GM12878 (cell line): ENCODE results near the gene SLC12A3. TPM values are rescaled to one million over a fixed set of nuclear protein-coding genes. Genes with fewer than 3 reads are reported as not detected.
A peak's percentile ranks its signal among the peaks of the same experiment; 100 is the strongest.

ENCODE experiments used
- CHD1 ChIP-seq: IDR thresholded peaks from 2 replicates; pipeline ENCODE4 v1.6.1; 2012; ENCODE audit warnings: low read depth, low read length, improper control_type of control experiment
- ESRRA ChIP-seq: IDR thresholded peaks from 2 replicates; pipeline ENCODE4 v1.6.1; 2012; ENCODE audit warnings: mild to moderate bottlenecking, low read length, improper control_type of control experiment
- FOXK2 ChIP-seq: fragments of 450-650 bp; IDR thresholded peaks from 2 replicates; pipeline ENCODE4 v1.6.1; 2017; ENCODE audit warnings: mild to moderate bottlenecking, moderate library complexity
- MXI1 ChIP-seq: fragments of 150-350 bp; IDR thresholded peaks from 2 replicates; pipeline ENCODE4 v1.6.1; 2011; ENCODE audit warnings: low read depth, mild to moderate bottlenecking, inconsistent platforms, low read length, improper control_type of control experiment
- MYC ChIP-seq: IDR thresholded peaks from 2 replicates; pipeline ENCODE4 v1.6.1; 2011; ENCODE audit warnings: mild to moderate bottlenecking, low read length, moderate library complexity, inconsistent platforms; ENCODE audit not compliant: insufficient read depth, insufficient replicate concordance, insufficient read length, severe bottlenecking
- NFIC ChIP-seq: IDR thresholded peaks from 2 replicates; pipeline ENCODE4 v1.6.1; 2012; ENCODE audit warnings: low read depth, mild to moderate bottlenecking, inconsistent platforms, low read length, moderate library complexity
- NR2F1 ChIP-seq: fragments of 450-650 bp; conservative IDR thresholded peaks from 2 replicates; pipeline ENCODE4 v1.6.1; 2017; ENCODE audit warnings: mild to moderate bottlenecking
- POLR2A ChIP-seq: IDR thresholded peaks from 2 replicates; pipeline ENCODE4 v1.6.1; 2011; ENCODE audit warnings: low read depth, mild to moderate bottlenecking, low read length
- POLR2AphosphoS2 ChIP-seq: IDR thresholded peaks from 2 replicates; pipeline ENCODE4 v1.6.1; 2011; ENCODE audit warnings: low read depth, mild to moderate bottlenecking, low read length, improper control_type of control experiment, moderate library complexity
- POU2F2 ChIP-seq: IDR thresholded peaks from 3 replicates; pipeline ENCODE4 v1.6.1; 2011; ENCODE audit warnings: low read depth, mild to moderate bottlenecking, low read length, borderline replicate concordance
- RAD51 ChIP-seq: fragments of 450-650 bp; IDR thresholded peaks from 2 replicates; pipeline ENCODE4 v1.6.1; 2016; ENCODE audit warnings: moderate library complexity, mild to moderate bottlenecking, inconsistent platforms
- RELA ChIP-seq: fragments of 450-650 bp; IDR thresholded peaks from 2 replicates; pipeline ENCODE4 v1.8.0; 2014; ENCODE audit warnings: borderline replicate concordance; ENCODE audit not compliant: partially characterized antibody
- SIN3A ChIP-seq: IDR thresholded peaks from 2 replicates; pipeline ENCODE4 v1.6.1; 2012; ENCODE audit warnings: low read depth, low read length, improper control_type of control experiment
- SMAD1 ChIP-seq: fragments of 450-650 bp; IDR thresholded peaks from 2 replicates; pipeline ENCODE4 v1.6.1; 2018; ENCODE audit warnings: mild to moderate bottlenecking, low read depth; ENCODE audit not compliant: partially characterized antibody
- SMARCA5 ChIP-seq: fragments of 450-650 bp; IDR thresholded peaks from 2 replicates; pipeline ENCODE4 v1.6.1; 2017; ENCODE audit warnings: mild to moderate bottlenecking
- SMC3 ChIP-seq: IDR thresholded peaks from 2 replicates; pipeline ENCODE4 v1.6.1; 2011; ENCODE audit warnings: low read length, improper control_type of control experiment, borderline replicate concordance
- SPI1 ChIP-seq: IDR thresholded peaks from 2 replicates; pipeline ENCODE4 v1.6.1; 2011; ENCODE audit warnings: low read depth, mild to moderate bottlenecking, low read length, moderate library complexity, borderline replicate concordance; ENCODE audit not compliant: insufficient read depth
- TAF1 ChIP-seq: IDR thresholded peaks from 2 replicates; pipeline ENCODE4 v1.6.1; 2011; ENCODE audit warnings: mild to moderate bottlenecking, low read depth, low read length, borderline replicate concordance
- ZBED1 ChIP-seq: IDR thresholded peaks from 2 replicates; pipeline ENCODE4 v1.6.1; 2016; ENCODE audit warnings: borderline replicate concordance
- polyA plus RNA-seq, 11 experiments: library from polyadenylated mRNA; depleted of rRNA in 4 of 11; unstranded in 6 of 11; stranded (reverse) in 5 of 11; fragments of >200 nt; fragmentation: Nextera tagmentation in 4 of 11; fragmentation: Illumina TruSeq in 1 of 11; extraction: Ambion mirVana in 4 of 11; extraction: Trizol in 1 of 11; gene quantifications; 1 replicate in 1 of 11; 2 replicates in 10 of 11; pipeline versions ENCODE4 v1.2.1 to v1.2.3, GENCODE V29; 2011 to 2016; ENCODE audit warnings: inconsistent platforms in 2 of 11, missing spikeins in 2 of 11, low read depth in 1 of 11
- total RNA-seq, 4 experiments: library from RNA; depleted of rRNA in 3 of 4; stranded (reverse); fragments of >200 nt in 3 of 4; fragmentation: Illumina TruSeq in 1 of 4; extraction: Trizol in 1 of 4; gene quantifications; 2 replicates each; pipeline versions ENCODE4 v1.2.1 to v1.2.3, GENCODE V29; 2013 to 2021
- TF ChIP-seq, protein P1 (sequence below): fragments of 450-650 bp; IDR thresholded peaks from 2 replicates; pipeline ENCODE4 v1.6.1; 2017; ENCODE audit warnings: low read depth, mild to moderate bottlenecking, moderate library complexity
- TF ChIP-seq, protein P2 (sequence below): IDR thresholded peaks from 2 replicates; pipeline ENCODE4 v1.6.1; 2012; ENCODE audit warnings: low read depth, low read length, improper control_type of control experiment
- TF ChIP-seq, protein P3 (sequence below): IDR thresholded peaks from 2 replicates; pipeline ENCODE4 v1.6.1; 2011; ENCODE audit warnings: borderline replicate concordance, low read depth, mild to moderate bottlenecking, moderate library complexity, low read length; ENCODE audit not compliant: insufficient read depth, poor library complexity, severe bottlenecking
- TF ChIP-seq, protein P4 (sequence below): fragments of 450-650 bp; IDR thresholded peaks from 2 replicates; pipeline ENCODE4 v1.6.1; 2017; ENCODE audit warnings: mild to moderate bottlenecking, moderate library complexity

SLC12A3 gene
- total and polyA plus RNA-seq, 10 of the 15 experiments (the other 5 are each of a cell fraction or from before 2014, with no cell fraction given): 0.05 to 6.3 (median 3.1) TPM

DNA sequence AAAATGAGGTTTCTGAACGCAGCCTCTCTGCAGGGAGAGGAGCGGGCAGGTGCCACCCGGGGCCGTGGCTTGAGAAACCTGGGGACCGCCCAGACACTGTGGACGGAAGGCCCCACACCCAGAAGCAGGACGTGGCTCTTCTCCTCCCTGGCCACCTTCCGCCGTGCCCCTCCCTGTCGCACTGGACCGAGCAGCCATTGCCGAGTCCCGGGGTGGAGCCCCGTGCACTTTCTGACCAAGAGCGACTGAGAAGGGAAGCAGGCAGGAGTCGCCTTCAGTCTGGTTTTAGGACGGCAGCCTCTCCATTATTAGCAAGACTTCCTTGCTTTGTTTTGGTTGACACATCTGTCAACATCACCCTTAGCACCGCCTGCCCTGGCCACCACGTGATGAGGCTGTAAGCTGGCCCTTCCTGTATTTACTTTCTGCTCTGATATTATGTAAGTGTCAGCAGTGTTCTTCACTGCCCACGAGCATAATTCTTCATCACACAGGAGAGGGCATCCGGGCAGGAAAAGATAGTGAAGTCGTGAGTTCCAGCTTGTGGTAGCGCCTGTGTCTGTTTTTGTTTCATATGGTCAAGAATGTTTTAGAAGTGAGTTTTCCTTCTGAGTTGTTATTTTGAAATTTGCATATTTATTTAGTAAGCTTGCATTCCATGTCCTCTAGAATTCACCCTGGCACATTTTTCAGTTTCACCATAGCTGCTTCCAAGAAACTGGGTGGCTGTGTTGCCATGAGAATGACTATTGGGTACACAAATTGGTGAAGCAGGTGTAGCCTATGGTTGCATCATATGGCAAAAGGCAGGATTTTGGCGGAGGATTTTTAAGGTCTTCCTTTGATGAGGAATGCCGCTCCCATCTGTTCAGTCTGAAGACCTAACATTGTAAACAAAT is 68.0 kb downstream of the SLC12A3 start (continued):
- TF ChIP-seq, protein P1, sequence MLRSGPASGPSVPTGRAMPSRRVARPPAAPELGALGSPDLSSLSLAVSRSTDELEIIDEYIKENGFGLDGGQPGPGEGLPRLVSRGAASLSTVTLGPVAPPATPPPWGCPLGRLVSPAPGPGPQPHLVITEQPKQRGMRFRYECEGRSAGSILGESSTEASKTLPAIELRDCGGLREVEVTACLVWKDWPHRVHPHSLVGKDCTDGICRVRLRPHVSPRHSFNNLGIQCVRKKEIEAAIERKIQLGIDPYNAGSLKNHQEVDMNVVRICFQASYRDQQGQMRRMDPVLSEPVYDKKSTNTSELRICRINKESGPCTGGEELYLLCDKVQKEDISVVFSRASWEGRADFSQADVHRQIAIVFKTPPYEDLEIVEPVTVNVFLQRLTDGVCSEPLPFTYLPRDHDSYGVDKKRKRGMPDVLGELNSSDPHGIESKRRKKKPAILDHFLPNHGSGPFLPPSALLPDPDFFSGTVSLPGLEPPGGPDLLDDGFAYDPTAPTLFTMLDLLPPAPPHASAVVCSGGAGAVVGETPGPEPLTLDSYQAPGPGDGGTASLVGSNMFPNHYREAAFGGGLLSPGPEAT: 0 out of 2 replicates have a peak, but pooled peaks have one; percentile 9
- TF ChIP-seq ZBED1 (peak; percentile 18; the same call in 1 of the 2 replicates), ESRRA (no peak), MYC (no peak), POLR2A (peak; percentile 31), RELA (no peak), SPI1 (0 out of 2 replicates have a peak, but pooled peaks have one; percentile 9), CHD1 (peak; percentile 56; the same call in 1 of the 2 replicates), POU2F2 (peak; percentile 13; the same call in 1 of the 3 replicates), FOXK2 (peak; percentile 82), RAD51 (peak; percentile 94), SMARCA5 (no peak), SIN3A (peak; percentile 95), TAF1 (peak; percentile 29; the same call in 1 of the 2 replicates), MXI1 (peak; percentile 84), NR2F1 (no peak), NFIC (peak; percentile 7; the same call in 1 of the 2 replicates), SMAD1 (peak; percentile 83), SMC3 (0 out of 2 replicates have a peak, but pooled peaks have one; percentile 5), POLR2AphosphoS2 (peak; percentile 88)
- TF ChIP-seq, protein P2, sequence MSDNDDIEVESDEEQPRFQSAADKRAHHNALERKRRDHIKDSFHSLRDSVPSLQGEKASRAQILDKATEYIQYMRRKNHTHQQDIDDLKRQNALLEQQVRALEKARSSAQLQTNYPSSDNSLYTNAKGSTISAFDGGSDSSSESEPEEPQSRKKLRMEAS: peak; percentile 96
- TF ChIP-seq, protein P3, sequence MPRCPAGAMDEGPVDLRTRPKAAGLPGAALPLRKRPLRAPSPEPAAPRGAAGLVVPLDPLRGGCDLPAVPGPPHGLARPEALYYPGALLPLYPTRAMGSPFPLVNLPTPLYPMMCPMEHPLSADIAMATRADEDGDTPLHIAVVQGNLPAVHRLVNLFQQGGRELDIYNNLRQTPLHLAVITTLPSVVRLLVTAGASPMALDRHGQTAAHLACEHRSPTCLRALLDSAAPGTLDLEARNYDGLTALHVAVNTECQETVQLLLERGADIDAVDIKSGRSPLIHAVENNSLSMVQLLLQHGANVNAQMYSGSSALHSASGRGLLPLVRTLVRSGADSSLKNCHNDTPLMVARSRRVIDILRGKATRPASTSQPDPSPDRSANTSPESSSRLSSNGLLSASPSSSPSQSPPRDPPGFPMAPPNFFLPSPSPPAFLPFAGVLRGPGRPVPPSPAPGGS: no peak
- TF ChIP-seq, protein P4, sequence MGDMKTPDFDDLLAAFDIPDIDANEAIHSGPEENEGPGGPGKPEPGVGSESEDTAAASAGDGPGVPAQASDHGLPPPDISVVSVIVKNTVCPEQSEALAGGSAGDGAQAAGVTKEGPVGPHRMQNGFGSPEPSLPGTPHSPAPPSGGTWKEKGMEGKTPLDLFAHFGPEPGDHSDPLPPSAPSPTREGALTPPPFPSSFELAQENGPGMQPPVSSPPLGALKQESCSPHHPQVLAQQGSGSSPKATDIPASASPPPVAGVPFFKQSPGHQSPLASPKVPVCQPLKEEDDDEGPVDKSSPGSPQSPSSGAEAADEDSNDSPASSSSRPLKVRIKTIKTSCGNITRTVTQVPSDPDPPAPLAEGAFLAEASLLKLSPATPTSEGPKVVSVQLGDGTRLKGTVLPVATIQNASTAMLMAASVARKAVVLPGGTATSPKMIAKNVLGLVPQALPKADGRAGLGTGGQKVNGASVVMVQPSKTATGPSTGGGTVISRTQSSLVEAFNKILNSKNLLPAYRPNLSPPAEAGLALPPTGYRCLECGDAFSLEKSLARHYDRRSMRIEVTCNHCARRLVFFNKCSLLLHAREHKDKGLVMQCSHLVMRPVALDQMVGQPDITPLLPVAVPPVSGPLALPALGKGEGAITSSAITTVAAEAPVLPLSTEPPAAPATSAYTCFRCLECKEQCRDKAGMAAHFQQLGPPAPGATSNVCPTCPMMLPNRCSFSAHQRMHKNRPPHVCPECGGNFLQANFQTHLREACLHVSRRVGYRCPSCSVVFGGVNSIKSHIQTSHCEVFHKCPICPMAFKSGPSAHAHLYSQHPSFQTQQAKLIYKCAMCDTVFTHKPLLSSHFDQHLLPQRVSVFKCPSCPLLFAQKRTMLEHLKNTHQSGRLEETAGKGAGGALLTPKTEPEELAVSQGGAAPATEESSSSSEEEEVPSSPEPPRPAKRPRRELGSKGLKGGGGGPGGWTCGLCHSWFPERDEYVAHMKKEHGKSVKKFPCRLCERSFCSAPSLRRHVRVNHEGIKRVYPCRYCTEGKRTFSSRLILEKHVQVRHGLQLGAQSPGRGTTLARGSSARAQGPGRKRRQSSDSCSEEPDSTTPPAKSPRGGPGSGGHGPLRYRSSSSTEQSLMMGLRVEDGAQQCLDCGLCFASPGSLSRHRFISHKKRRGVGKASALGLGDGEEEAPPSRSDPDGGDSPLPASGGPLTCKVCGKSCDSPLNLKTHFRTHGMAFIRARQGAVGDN: peak; percentile 59; the same call in 1 of the 2 replicates
